ENCODE data around the gene HK1. TPM values are rescaled to one million over a fixed set of nuclear protein-coding genes. Genes with fewer than 3 reads are reported as not detected.

The HK1 gene
- total and polyA plus RNA-seq, 2 of the 4 experiments (the other 2 are of a cell fraction) = 53.7 to 90.5 TPM

DNA sequence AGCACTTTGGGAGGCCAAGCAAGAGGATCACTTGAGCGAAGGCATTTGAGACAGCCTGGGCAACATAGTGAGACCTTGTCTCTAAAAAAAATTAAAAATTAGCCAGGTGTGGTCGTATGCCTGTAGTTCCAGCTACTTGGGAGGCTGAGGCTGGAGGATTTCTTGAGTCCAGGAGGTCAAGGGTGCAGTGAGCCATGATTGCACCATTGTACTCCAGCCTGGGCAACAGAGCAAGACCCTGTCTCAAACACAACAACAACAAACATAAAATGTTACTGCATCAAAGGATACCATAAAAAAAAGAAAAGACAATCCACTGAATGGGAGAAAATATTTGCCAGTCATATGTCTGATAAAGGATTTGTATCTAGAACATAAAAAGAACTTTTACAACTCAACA lies 77.9 kb downstream of the HK1 start:
- peaks cover 19% of the 10 kb centered on the region for H3K4me1 ChIP-seq (ENCODE audit: control insufficient read depth, insufficient read depth, low read length)
- H3K9ac ChIP-seq (ENCODE audit: low read depth, low read length) = no peak overlapping the region
- in situ Hi-C loops (cut with MboI; ENCODE audit: low sequenced_read_pairs) = no loop called here
- no peak overlapping the region for H2BK120ac ChIP-seq (ENCODE audit: low read depth, low read length)
- H3K27ac ChIP-seq (ENCODE audit: insufficient read depth, low read length) = no peak overlapping the region
- BruUV-seq (replicated peaks) = no TSS peak
- POLR2A ChIA-PET (ENCODE audit: unreplicated experiment) = no interaction called here
- H2BK20ac ChIP-seq (ENCODE audit: low read depth, low read length) = no peak overlapping the region
- H4K20me1 ChIP-seq (ENCODE audit: insufficient read depth, low read length) = peaks cover 46% of the 10 kb centered on the region
- no peak for DNase-seq
- H3K9me1 ChIP-seq (ENCODE audit: insufficient read depth, low read length) = peaks cover 18% of the 10 kb centered on the region
- CTCF ChIA-PET = no interaction called here
- H3K23ac ChIP-seq (ENCODE audit: low read depth, low read length) = no peak overlapping the region
- H3K18ac ChIP-seq (ENCODE audit: low read depth, low read length) = no peak overlapping the region
- no peak overlapping the region for H3K56ac ChIP-seq (ENCODE audit: extremely low read depth, insufficient read depth, low read length)
- H3K79me1 ChIP-seq (ENCODE audit: low read depth in 1 of 2, low read length in 2 of 2) = peaks cover 46 to 63% of the 10 kb centered on the region in 2 experiments
- no peak overlapping the region; the same call in 1 of the 2 replicates for H2AK5ac ChIP-seq (ENCODE audit: low read depth, low read length)
- H4K5ac ChIP-seq (ENCODE audit: low read depth, low read length) = no peak overlapping the region
- no peak overlapping the region for H2BK15ac ChIP-seq (ENCODE audit: low read depth, low read length)
- peaks cover 3% of the 10 kb centered on the region; the same call in 1 of the 2 replicates for H3K36me3 ChIP-seq (ENCODE audit: control insufficient read depth, insufficient read depth, low read length)
- no peaks in the 10 kb centered on the region for H3K27me3 ChIP-seq (ENCODE audit: control insufficient read depth, insufficient read depth, low read length)
- dilution Hi-C loops (cut with HindIII; ENCODE audit: low sequenced_read_pairs, unreplicated experiment) = no loop called here
- H4K8ac ChIP-seq (ENCODE audit: low read depth in 2 of 2, low read length in 2 of 2) = no peak overlapping the region
- no peak overlapping the region for H2AFZ ChIP-seq (replicated peaks; ENCODE audit: low read length, poor library complexity)
- 100% methylated on average over 1 of the region's 2 CpGs; no CpG with 5 or more reads in 1 of the 2 experiments for WGBS, 2 experiments (ENCODE audit: extremely low coverage in 2 of 2, insufficient read length in 1 of 2)
- no peak overlapping the region for H3K4me3 ChIP-seq (ENCODE audit: insufficient read depth, low read depth, low read length)
- H3K4me2 ChIP-seq (ENCODE audit: low read depth, low read length) = no peak overlapping the region
- intact Hi-C loops (cut with micrococcal nuclease) = no loop called here
- H4K91ac ChIP-seq (ENCODE audit: insufficient read depth, low read depth, low read length) = no peak overlapping the region
- no peak overlapping the region for H2AK9ac ChIP-seq (replicated peaks; ENCODE audit: low read depth, low read length, poor library complexity)
- no peak for ATAC-seq (ENCODE audit: low read depth)
- no peak overlapping the region for H3K14ac ChIP-seq (replicated peaks; ENCODE audit: low read depth, low read length)
- no peak for TF ChIP-seq NFE2L2 (IDR thresholded peaks at IDR 0.05; ENCODE audit: low read depth, low read length)
- TF ChIP-seq MAZ (IDR thresholded peaks at IDR 0.05; ENCODE audit: borderline replicate concordance, low read depth, low read length) = no peak
- no peak for TF ChIP-seq SMC3 (IDR thresholded peaks at IDR 0.05; ENCODE audit: low read depth, low read length)
- TF ChIP-seq RAD21 (IDR thresholded peaks at IDR 0.05; ENCODE audit: low read length) = no peak
- no peak for TF ChIP-seq CHD1 (IDR thresholded peaks at IDR 0.05; ENCODE audit: low read depth, low read length)
- H2BK5ac ChIP-seq (ENCODE audit: low read depth, low read length, poor library complexity, severe bottlenecking) = no peak overlapping the region
- H3K4ac ChIP-seq (ENCODE audit: low read depth, low read length) = no peak overlapping the region
- no peaks in the 10 kb centered on the region for H3K9me3 ChIP-seq (ENCODE audit: control insufficient read depth, insufficient read depth, low read length)
